IPS-20b (cell line): ENCODE data around the gene CEP57L1.

Experiments used
- H3K27ac ChIP-seq: one replicate; pipeline ENCODE4 v1.5.1; 2013; ENCODE audit warnings: low read length
- H3K27me3 ChIP-seq: 2 replicates; pipeline ENCODE4 v1.6.1; 2013; ENCODE audit warnings: mild to moderate bottlenecking, low read length, inconsistent platforms; ENCODE audit not compliant: insufficient read depth
- H3K36me3 ChIP-seq: 2 replicates; pipeline ENCODE4 v1.6.1; 2013; ENCODE audit warnings: low read depth, mild to moderate bottlenecking, inconsistent platforms, low read length, moderate library complexity; ENCODE audit not compliant: insufficient read depth
- H3K4me1 ChIP-seq: 2 replicates; pipeline ENCODE4 v1.6.1; 2013; ENCODE audit warnings: mild to moderate bottlenecking, control low read depth, inconsistent platforms, low read length, moderate library complexity; ENCODE audit not compliant: insufficient read depth
- H3K4me3 ChIP-seq: 2 replicates; pipeline ENCODE4 v1.5.1; 2013; ENCODE audit warnings: mild to moderate bottlenecking, low read length, inconsistent platforms
- H3K9ac ChIP-seq: 2 replicates; pipeline ENCODE4 v1.6.1; 2013; ENCODE audit warnings: low read depth, mild to moderate bottlenecking, inconsistent platforms, low read length, moderate library complexity
- H3K9me3 ChIP-seq: 2 replicates; pipeline ENCODE4 v1.6.1; 2013; ENCODE audit warnings: mild to moderate bottlenecking, low read depth, low read length, inconsistent platforms; ENCODE audit not compliant: insufficient read depth

The CEP57L1 gene

DNA sequence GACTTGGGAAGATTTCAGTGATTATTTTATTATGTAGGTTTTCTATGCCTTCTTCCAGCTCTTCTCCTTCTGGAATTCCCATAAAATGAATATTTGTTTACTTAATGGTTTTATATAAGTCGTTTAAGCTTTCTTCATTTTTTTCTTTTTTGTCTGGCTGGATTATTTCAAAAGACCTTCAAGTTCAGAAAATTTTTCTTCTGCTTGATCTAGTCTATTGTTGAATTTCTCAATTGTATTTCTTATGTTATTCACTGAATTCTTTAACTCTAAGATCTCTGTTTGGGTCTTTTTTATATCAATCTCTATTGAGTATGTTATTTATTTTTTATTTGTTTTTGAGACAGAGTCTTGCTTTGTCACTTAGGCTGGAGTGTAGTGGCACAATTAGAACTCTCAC, 117.4 kb downstream of the CEP57L1 start:
- Histone ChIP-seq H3K27me3 (no peaks in the 10 kb centered on the region), H3K4me1 (no peaks in the 10 kb centered on the region), H3K4me3 (no peak overlapping the region), H3K9me3 (no peaks in the 10 kb centered on the region), H3K27ac (no peak overlapping the region), H3K36me3 (no peaks in the 10 kb centered on the region), H3K9ac (no peak overlapping the region)
